Liver (tissue), 9 donors: ENCODE results near the gene FAM186B. TPM values are rescaled to one million over a fixed set of nuclear protein-coding genes. Genes with fewer than 3 reads are reported as not detected.

Experiments
- DNase-seq: peaks from one replicate; pipeline ENCODE4 v3.0.0-alpha.2; 2017; ENCODE audit warnings: low spot score
- H3K27ac ChIP-seq, 2 donors: one replicate each; pipeline ENCODE4 v1.7.0; 2013; ENCODE audit warnings: inconsistent platforms in 2 of 2, low read length in 2 of 2, control low read depth in 1 of 2, low read depth in 1 of 2, mild to moderate bottlenecking in 1 of 2
- H3K27me3 ChIP-seq, 4 donors: one replicate each; pipeline versions ENCODE4 v1.6.1 to v1.7.0; 2013; ENCODE audit warnings: low read length in 3 of 4, inconsistent platforms in 1 of 4, mild to moderate bottlenecking in 1 of 4, moderate library complexity in 1 of 4; ENCODE audit not compliant: control insufficient read depth in 4 of 4, insufficient read depth in 4 of 4
- H3K36me3 ChIP-seq, 4 donors: one replicate each; pipeline versions ENCODE4 v1.6.1 to v1.7.0; 2013; ENCODE audit warnings: low read length in 3 of 4, mild to moderate bottlenecking in 3 of 4, low read depth in 1 of 4, moderate library complexity in 1 of 4; ENCODE audit not compliant: control insufficient read depth in 4 of 4, insufficient read depth in 3 of 4
- H3K4me1 ChIP-seq, 4 donors: one replicate each; pipeline versions ENCODE4 v1.6.1 to v1.7.0; 2013; ENCODE audit warnings: low read length in 3 of 4, mild to moderate bottlenecking in 3 of 4, moderate library complexity in 1 of 4; ENCODE audit not compliant: control insufficient read depth in 4 of 4, insufficient read depth in 4 of 4
- H3K4me3 ChIP-seq, 3 donors: one replicate each; pipeline versions ENCODE4 v1.6.1 to v1.7.0; 2013; ENCODE audit warnings: low read length in 3 of 3, control low read depth in 1 of 3, low read depth in 1 of 3, mild to moderate bottlenecking in 1 of 3
- H3K9ac ChIP-seq, 2 donors: one replicate each; pipeline ENCODE4 v1.7.0; 2013; ENCODE audit warnings: low read length in 2 of 2, mild to moderate bottlenecking in 2 of 2, moderate library complexity in 2 of 2, control low read depth in 1 of 2, low read depth in 1 of 2
- H3K9me3 ChIP-seq, 4 donors: one replicate each; pipeline versions ENCODE4 v1.6.1 to v1.7.0; 2013; ENCODE audit warnings: low read length in 3 of 4; ENCODE audit not compliant: control insufficient read depth in 4 of 4
- EGR1 ChIP-seq, 2 donors: IDR thresholded peaks; 2 replicates each; pipeline ENCODE4 v1.6.1; 2016 to 2018; ENCODE audit warnings: antibody characterized with exemption in 2 of 2, low read depth in 2 of 2
- FOXA1 ChIP-seq: IDR thresholded peaks from 2 replicates; pipeline ENCODE4 v1.6.1; 2016; ENCODE audit warnings: antibody characterized with exemption
- FOXA2 ChIP-seq: IDR thresholded peaks from 2 replicates; pipeline ENCODE4 v1.6.1; 2016; ENCODE audit warnings: antibody characterized with exemption
- GABPA ChIP-seq, 2 donors: IDR thresholded peaks in 1 of 2; conservative IDR thresholded peaks in 1 of 2; 2 replicates each; pipeline ENCODE4 v1.6.1; 2016; ENCODE audit warnings: antibody characterized with exemption in 2 of 2, mild to moderate bottlenecking in 1 of 2, moderate library complexity in 1 of 2
- HNF4A ChIP-seq, 2 donors: conservative IDR thresholded peaks; 2 replicates each; pipeline ENCODE4 v1.6.1; 2016; ENCODE audit warnings: antibody characterized with exemption in 2 of 2, mild to moderate bottlenecking in 2 of 2
- HNF4G ChIP-seq: IDR thresholded peaks from 2 replicates; pipeline ENCODE4 v1.6.1; 2016; ENCODE audit warnings: antibody characterized with exemption
- JUND ChIP-seq, 2 donors: IDR thresholded peaks; 2 replicates each; pipeline ENCODE4 v1.6.1; 2016; ENCODE audit warnings: antibody characterized with exemption in 2 of 2
- NR2F2 ChIP-seq: IDR thresholded peaks from 2 replicates; pipeline ENCODE4 v1.6.1; 2016; ENCODE audit warnings: antibody characterized with exemption
- RAD21 ChIP-seq, 2 donors: IDR thresholded peaks; 2 replicates each; pipeline ENCODE4 v1.6.1; 2016; ENCODE audit warnings: antibody characterized with exemption in 2 of 2, mild to moderate bottlenecking in 2 of 2
- REST ChIP-seq: IDR thresholded peaks from 2 replicates; pipeline ENCODE4 v1.6.1; 2016; ENCODE audit warnings: antibody characterized with exemption, mild to moderate bottlenecking
- RXRA ChIP-seq, 2 donors: IDR thresholded peaks; 2 replicates each; pipeline ENCODE4 v1.6.1; 2017 to 2018; ENCODE audit warnings: antibody characterized with exemption in 2 of 2, mild to moderate bottlenecking in 1 of 2
- SP1 ChIP-seq: IDR thresholded peaks from 2 replicates; pipeline ENCODE4 v1.6.1; 2018; ENCODE audit warnings: antibody characterized with exemption, mild to moderate bottlenecking
- TAF1 ChIP-seq: conservative IDR thresholded peaks from 2 replicates; pipeline ENCODE4 v1.6.1; 2016; ENCODE audit warnings: antibody characterized with exemption, mild to moderate bottlenecking
- YY1 ChIP-seq: IDR thresholded peaks from 2 replicates; pipeline ENCODE4 v1.6.1; 2016; ENCODE audit warnings: antibody characterized with exemption, mild to moderate bottlenecking
- ZBTB33 ChIP-seq: IDR thresholded peaks from 2 replicates; pipeline ENCODE4 v1.6.1; 2016; ENCODE audit warnings: antibody characterized with exemption
- WGBS: extraction: QIAGEN DNeasy Blood & Tissue Kit; methylation state at CpG from one replicate; pipeline ENCODE4 v1.1.7; 2013; 5-methylcytosine and 5-hydroxymethylcytosine counted together
- polyA plus RNA-seq, 2 donors: library from polyadenylated mRNA; stranded (reverse) in 1 of 2; unstranded in 1 of 2; fragments of 200-250 nt in 1 of 2; fragments of >200 nt in 1 of 2; fragmentation: Nextera tagmentation in 1 of 2; extraction: Ambion mirVana in 1 of 2; gene quantifications; one replicate each; pipeline versions ENCODE4 v1.2.1 to v1.2.3, GENCODE V29; 2013 to 2015
- total RNA-seq, 2 donors: library from RNA; depleted of rRNA; stranded (reverse); fragments of >200 nt; gene quantifications; one replicate each; pipeline ENCODE4 v1.2.3, GENCODE V29; 2014
- TF ChIP-seq, protein P1 (sequence below): IDR thresholded peaks from 2 replicates; pipeline ENCODE4 v1.6.1; 2016; ENCODE audit warnings: antibody characterized with exemption
- TF ChIP-seq, protein P2 (sequence below): fragments of 150-350 bp; IDR thresholded peaks from 2 replicates; pipeline ENCODE4 v1.5.1; 2017; ENCODE audit warnings: improper control_type of control experiment, low read depth, low read length; ENCODE audit not compliant: missing input control
- TF ChIP-seq, protein P3 (sequence below): IDR thresholded peaks from 2 replicates; pipeline ENCODE4 v1.6.1; 2016; ENCODE audit warnings: antibody characterized with exemption
- donor health status: healthy.
- donor health status: healthy.
- donor health status: healthy.
- donor health status: healthy.
- donor health status: healthy.

The FAM186B gene
- total and polyA plus RNA-seq, 4 donors: 0.19 to 0.84 (median 0.42) TPM

- Histone ChIP-seq H3K27ac (no peak overlapping the region), H3K4me1 (no peaks in the 10 kb centered on the region), H3K9ac (no peak overlapping the region), H3K9me3 (no peaks in the 10 kb centered on the region), H3K36me3 (peaks cover 0 to 5% (median under 1%) of the 10 kb centered on the region in 4 donors), H3K4me3 (no peak overlapping the region), H3K27me3 (no peaks in the 10 kb centered on the region)
- no peak for DNase-seq
- 96% methylated on average over 8 of the region's 8 CpGs for WGBS
- TF ChIP-seq NR2F2 (no peak), FOXA2 (no peak), ZBTB33 (no peak), FOXA1 (no peak), SP1 (no peak), HNF4G (no peak), TAF1 (no peak), JUND (IDR thresholded peaks at IDR 0.05) (no peak), HNF4A (conservative IDR thresholded peaks at IDR 0.05) (no peak), RAD21 (IDR thresholded peaks at IDR 0.05) (no peak), EGR1 (IDR thresholded peaks at IDR 0.05; ENCODE audit: low read depth in 2 of 2) (no peak), GABPA (IDR thresholded peaks at IDR 0.05 in 1 of 2, conservative IDR thresholded peaks at IDR 0.05 in 1 of 2) (no peak), REST (no peak), YY1 (no peak), RXRA (IDR thresholded peaks at IDR 0.05) (no peak)
- TF ChIP-seq, protein P1, sequence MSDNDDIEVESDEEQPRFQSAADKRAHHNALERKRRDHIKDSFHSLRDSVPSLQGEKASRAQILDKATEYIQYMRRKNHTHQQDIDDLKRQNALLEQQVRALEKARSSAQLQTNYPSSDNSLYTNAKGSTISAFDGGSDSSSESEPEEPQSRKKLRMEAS: no peak
- TF ChIP-seq, protein P2, sequence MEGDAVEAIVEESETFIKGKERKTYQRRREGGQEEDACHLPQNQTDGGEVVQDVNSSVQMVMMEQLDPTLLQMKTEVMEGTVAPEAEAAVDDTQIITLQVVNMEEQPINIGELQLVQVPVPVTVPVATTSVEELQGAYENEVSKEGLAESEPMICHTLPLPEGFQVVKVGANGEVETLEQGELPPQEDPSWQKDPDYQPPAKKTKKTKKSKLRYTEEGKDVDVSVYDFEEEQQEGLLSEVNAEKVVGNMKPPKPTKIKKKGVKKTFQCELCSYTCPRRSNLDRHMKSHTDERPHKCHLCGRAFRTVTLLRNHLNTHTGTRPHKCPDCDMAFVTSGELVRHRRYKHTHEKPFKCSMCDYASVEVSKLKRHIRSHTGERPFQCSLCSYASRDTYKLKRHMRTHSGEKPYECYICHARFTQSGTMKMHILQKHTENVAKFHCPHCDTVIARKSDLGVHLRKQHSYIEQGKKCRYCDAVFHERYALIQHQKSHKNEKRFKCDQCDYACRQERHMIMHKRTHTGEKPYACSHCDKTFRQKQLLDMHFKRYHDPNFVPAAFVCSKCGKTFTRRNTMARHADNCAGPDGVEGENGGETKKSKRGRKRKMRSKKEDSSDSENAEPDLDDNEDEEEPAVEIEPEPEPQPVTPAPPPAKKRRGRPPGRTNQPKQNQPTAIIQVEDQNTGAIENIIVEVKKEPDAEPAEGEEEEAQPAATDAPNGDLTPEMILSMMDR: no peak
- TF ChIP-seq, protein P3, sequence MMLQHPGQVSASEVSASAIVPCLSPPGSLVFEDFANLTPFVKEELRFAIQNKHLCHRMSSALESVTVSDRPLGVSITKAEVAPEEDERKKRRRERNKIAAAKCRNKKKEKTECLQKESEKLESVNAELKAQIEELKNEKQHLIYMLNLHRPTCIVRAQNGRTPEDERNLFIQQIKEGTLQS: no peak
Measured at GRCh38 chr12:49599961-49600360, 5.5 kb downstream of the FAM186B start.
